ENCODE results near the gene PHF24.
A peak's percentile ranks its signal among the peaks of the same experiment; 100 is the strongest.
"Not testable (repeated sequence)": the region's sequence is repeated elsewhere in the genome, so short reads cannot be mapped to it uniquely, and the experiment has no call there.

Gene PHF24

DNA sequence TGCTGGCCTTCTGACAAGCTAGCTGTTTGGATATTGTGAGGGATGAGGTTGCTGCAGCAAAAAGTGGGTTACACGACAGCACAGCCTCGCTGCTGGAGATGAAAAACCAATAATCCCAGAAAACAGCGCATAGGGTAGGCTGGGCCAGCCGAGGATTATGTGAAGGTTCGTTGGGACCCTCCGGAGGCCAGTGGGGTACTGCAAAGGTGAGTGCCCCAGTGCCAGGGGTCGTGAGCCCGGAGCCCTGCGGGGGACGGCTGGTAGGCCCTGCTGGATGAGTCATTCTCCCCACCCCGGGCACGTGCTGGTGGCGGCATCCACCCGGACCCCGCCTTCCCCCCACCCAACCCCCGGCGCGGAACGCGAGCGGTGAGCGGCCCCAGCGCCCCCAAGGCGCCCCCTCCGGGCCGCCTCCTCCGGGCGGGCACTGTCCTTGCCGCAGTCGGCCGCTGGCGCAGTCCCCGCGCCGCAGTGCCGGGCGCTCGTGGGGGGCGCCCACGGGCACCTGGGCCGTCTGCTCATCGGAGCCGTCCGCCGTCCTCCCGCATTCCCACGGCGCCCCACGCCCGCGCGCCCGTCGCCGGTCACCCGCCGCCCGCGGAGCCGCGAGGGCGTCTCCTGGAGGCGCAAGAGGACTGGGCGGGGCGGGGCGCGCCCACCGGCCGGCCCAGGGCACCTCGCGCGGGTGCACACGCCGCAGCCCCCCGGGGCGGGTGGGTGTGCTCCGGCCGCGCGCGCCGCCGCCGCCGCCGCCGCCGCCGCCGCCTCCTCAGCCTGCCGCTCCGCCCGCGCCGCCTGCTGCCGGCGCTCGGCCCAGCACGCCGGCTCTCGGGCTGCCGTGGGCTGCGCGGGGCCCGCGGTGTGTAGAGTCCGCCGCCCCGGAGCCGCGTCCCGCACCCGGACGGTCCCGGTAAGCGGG is at the start of gene PHF24:
TSS of gene PHF24 (plus strand) at position 794 of the 919 bp plus-strand sequence. CDS start 13,014 bp downstream, outside the sequence.
- no peak for DNase-seq

DNA sequence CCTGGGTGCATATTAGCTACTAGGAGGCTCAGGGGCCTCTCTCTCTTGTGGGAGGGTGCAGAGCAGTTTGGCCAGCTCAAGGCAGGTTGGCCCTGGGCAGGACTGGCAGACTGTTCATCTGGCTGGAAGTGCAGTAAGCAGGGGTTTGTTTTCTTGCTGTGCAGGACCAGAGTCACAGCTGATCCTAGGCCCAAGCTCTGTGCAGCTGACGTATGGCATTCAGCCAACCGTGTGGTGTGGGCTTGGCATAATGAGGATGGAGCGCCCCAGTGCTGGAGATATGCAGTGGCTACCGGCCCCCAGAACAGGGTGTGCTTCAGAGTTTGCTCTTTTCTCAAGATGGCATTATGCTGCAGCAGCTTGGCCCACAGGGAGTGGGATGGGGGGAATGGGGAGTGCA is 31.0 kb upstream of the PHF24 start:
- no peak for DNase-seq

- DNase-seq, result no peak
Measured at GRCh38 chr9:34928921-34929320, 29.2 kb upstream of the PHF24 start.

- DNase-seq, result peak; percentile 38
Measured at GRCh38 chr9:34929506-34930102, 28.5 kb upstream of the PHF24 start.

DNA sequence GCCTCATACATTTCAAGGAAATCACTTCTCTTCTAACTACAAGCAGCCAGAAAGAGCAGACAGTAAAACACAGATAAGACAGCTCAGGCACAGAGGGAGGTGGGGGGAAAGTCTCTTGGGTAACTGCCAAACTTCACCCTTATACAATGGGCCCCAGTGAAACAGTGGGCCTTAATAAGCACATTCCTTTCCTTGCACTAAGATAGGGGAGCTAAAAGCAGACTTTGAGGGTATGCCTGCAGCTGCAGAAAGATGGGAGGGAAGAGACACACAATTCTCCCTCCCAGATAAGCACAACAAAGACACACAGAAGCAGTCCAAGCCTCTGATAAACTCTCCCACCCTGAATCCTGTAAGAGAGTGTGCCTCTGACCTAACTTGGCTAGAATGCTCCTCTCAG is 18.1 kb upstream of the PHF24 start:
- DNase-seq, result not testable (repeated sequence)

GRCh38 chr9:34948451-34948850 is 9.6 kb upstream of the PHF24 start:
- no peak for DNase-seq

DNA sequence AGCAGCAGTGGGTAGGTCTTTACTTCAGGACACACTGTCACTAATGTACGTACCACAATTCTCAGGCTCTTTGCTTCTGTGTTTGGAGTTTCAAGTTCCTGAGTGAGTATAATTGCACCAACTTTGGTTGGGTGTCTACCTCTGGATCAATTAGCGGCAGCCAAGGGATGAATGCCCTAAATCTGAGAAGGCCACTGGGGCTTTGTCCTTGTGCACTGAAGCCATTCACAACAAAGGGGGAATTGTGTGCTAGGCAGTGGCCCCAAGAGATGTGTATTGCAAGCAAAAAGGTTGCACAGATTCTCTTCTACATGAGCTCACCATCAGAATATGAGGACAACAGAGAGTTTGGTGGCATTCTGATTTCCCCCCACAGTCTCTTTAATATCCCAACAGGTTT is 3.9 kb upstream of the PHF24 start:
- DNase-seq, result no peak

DNA sequence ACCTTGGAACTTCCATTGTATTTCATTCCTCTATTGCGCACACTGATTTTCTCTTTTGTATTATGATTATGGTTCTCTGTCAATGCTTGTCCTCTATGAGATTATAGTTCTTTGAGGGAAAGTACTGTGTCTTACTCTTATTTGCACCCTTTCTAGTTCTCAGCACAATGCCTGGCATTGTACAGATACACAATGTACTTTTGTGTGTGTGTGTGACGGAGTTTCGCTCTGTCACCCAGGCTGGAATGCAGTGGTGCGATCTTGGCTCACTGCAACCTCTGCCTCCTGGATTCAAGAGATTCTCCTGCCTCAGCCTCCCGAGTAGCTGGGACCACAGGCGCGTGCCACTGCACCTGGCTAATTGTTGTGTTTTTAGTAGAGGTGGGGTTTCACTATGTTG is 2.0 kb upstream of the PHF24 start:
- not testable (repeated sequence) for DNase-seq

- DNase-seq, result no peak
Measured at GRCh38 chr9:34956648-34957047, 1.4 kb upstream of the PHF24 start.

DNA sequence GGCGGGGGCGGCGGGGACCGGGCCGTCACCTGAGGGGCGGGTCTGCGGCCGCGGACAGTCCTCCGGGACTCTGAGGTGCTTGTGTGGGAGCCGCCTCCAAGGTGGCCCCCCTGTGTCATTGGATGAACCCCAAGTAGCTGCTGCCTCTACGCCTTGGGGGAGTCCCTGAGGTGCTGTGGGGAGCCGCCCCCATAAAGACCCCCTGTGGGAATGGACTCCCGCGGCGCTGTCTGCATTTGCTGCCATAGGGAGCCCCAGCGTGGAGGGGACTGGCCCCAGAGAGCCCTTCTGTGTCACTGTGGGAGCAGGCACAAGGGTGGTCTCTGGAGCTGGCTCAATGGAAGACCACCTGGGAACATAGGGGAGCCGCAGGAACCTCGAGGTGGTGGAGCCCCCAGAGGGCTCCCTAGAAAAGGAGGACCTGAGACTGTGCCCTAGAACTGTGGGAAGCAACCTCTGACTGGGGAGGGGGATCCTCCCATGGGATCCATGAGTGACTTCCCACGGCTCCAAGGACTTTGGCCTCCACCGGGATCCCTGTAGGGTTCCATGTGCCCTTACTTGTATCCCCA is 412 bp downstream of the PHF24 start:
- no peak for DNase-seq

DNA sequence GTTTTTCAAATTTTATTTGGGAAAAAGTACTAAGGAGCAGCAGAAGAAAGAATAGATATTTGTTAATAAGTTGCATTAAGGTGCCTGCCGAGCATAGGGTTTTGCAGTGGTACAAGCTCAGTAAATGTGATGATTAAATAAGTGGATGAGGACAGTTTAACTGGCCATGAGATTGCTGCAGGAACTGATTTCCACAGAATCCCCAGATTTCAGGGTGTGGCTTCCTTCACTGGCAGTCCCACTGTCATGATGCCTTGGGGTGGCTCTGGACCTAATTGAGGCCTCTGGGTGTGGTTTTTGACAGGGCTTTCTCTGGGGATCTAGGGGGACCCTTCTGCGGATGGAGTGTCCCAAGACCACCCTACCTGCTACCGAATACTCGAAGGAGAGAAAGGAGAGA is 1.4 kb downstream of the PHF24 start:
- no peak for DNase-seq

DNA sequence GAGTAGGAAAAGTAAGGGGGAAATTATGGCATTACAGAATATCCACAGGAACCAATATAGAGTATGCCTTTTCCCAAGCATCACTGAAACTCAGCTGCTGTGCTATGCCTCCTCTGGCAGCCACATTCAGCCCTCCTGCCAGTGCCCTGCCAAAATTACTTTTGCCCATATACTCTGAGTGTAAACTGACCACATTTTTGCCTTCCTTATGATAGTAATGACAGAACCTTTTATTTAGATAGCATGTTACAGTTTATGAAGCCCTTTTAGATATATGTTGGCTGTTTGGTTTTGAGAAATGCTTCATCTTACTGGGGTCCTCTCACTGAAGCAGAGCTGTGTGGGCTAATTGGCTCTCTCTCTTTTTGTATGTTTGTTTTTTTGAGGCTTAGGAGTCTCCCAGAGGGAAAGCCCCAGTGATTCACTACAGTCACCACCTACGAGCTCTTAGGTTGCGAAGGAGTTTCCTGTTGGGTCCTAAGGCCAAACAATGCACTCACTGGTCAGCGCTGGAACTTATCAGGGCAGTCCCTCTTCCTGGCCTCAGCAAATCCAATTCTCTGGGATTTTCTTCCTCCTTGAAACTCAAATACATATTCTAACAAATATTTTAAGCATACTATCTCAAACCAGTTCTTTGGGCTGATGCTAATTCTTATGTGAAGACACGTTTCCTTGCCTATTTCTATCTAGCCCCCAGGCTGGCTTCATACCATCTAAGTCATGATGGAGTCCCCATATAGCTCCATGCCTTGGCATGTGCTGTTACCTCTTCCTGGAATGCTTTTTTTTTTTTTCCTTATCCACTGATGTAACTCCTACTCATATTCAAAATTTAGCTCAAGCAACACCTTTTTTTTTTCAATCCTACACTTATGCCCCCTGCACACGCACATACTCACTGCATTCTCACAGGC is 3.7 kb downstream of the PHF24 start:
- DNase-seq, result no peak

- DNase-seq, result no peak
Measured at GRCh38 chr9:34962546-34962945, 4.5 kb downstream of the PHF24 start.

- no peak for DNase-seq
Measured at GRCh38 chr9:34963552-34963951, 5.5 kb downstream of the PHF24 start.

DNA sequence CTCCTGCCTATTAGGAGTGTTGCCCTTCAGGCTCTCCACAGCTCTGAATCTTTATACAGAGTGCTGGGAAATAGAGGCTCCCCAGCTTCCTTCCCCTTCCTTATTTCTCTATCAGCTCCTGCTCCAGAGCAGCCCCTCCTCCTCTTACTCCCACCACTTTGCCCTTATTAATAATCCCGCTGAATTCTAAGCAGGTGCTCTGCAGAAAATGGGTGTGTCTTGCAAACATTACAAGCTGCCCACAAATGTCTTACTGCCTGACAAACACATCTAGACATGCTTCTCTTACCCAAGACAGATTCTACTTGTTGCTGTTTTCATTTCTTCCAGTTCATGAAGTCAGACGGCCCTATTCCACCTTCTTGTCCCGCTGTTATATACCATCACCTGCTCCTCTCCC is 6.4 kb downstream of the PHF24 start:
- DNase-seq, result no peak

DNA sequence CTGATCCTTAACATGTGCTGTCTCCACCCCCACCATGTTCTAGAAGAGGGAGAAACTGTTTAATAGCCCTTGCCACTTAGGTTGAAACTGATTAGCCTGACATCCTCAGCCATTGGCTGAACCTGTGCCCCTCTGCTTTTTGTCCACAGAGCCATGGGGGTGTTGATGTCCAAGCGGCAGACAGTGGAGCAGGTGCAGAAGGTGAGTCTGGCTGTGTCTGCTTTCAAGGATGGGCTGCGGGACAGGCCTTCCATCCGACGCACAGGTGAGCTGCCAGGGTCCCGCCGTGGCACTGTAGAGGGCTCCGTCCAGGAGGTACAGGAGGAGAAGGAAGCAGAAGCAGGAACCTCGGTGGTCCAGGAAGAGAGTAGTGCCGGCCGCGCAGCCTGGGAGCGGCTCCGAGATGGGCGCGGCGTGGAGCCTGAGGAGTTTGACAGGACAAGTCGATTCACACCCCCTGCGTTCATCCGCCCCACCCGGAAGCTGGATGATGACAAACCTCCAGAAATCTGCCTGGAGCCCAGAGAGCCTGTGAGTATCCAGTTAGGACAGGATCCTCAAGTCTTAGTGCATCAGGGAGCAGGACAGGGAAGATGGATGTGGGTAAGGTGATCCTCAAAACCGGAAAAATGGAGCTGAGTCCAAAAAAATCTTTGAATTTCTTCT is 13.2 kb downstream of the PHF24 start:
- no peak for DNase-seq

GRCh38 chr9:34974664-34975063 is 16.6 kb downstream of the PHF24 start:
- DNase-seq, result no peak

DNA sequence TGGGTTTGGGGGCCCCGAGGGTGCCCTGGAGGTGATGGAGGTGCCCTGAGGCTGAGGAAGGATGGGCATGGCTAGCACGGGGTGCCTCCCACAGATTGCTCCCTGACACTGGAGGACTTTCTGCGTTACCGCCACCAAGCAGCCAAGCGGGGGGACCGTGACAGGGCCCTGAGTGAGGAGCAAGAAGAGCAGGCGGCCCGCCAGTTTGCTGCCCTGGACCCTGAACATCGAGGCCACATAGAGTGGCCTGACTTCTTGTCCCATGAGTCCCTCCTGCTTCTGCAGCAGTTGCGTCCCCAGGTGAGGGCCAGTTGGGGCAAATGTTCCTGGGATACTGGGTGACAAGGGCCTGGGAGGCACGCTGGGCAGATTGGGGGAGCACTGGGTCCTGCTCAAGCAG is 18.4 kb downstream of the PHF24 start:
- DNase-seq, result no peak

- DNase-seq, result no peak
Measured at GRCh38 chr9:34976992-34977391, 18.9 kb downstream of the PHF24 start.

- no peak for DNase-seq
Measured at GRCh38 chr9:34980181-34980761, 22.2 kb downstream of the PHF24 start.

DNA sequence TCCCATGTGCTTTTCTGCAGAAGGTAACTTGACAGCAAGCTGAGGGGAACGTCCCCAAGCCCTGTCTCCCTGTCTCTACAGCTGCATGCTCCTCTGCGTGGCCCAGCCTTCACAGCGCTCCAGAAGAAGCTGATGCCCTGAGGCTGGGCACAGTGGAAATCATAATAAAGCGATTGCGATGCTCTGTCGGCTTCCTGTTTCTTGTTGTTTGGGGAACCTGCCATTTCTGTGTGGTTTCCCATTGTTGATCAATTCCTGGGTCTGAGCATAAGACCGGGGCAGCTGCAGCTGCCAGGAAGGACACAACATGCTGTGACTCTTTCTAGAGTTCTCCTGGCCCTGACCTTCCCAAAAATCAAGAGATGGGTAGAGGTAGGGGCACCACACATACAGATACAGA is 24.3 kb downstream of the PHF24 start:
- no peak for DNase-seq

- no peak for DNase-seq
Measured at GRCh38 chr9:34983209-34983608, 25.1 kb downstream of the PHF24 start.

All from NCI-H1048 (cell line).